CD4-positive, alpha-beta T cell treated with Interleukin-6 at 100 ng/mL for 8 hours (primary cell): Measurements from ENCODE around the gene IL22RA2.

Experiments used
- DNase-seq: peaks from one replicate; pipeline ENCODE4 v3.0.0-alpha.2; 2020; ENCODE audit warnings: mixed read lengths, low spot score

IL22RA2 gene

DNA sequence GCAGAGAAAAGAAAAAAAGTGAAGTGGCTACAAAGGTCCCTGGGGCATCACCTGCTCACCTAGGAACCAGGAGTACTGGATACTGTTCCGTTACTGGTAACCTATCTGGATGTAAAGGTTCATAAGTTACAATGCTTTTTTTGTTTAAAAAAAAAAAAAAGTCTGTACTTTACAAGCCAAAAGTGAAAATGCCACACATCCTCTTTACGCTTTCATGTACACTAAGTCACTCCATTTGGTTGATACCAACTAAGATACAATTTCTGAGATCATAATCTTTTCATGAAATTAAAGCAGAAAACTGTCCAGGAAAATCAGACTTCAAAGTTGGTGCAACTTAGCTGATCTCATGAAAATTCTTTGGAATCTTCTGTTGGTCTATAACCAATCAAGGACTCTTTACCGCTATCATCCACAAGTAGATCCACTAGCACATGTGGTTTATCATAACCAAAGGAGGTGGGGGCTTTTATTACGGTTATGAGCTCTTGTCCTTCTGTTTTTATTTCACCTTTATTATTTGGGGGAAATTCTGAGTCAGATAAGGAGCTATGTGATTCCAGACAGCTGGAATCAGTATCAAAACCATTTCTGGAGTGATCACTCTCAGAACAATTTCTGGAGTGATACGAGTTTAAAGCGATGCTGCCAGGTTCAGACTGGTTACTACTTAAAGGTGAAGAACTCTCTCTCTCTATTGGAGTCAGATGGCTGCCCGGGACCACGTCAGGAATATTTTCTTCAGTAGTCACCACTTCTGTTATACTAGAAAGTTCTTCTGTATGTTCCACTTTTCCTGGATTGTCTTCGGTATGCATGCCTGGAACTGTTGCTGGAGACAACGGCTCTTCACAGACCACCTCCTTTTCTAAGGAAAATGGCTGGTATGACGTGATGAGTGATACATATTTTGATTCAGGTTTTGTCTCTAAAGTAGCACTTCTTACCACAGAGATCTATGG is 24.5 kb upstream of the IL22RA2 start:
- DNase-seq = no peak

- DNase-seq = no peak
These were observed 20.0 kb upstream of the IL22RA2 start for GRCh38 chr6:137193256-137194070.

- no peak for DNase-seq
These were observed 19.4 kb upstream of the IL22RA2 start for GRCh38 chr6:137192821-137193220.

GRCh38 chr6:137191670-137192069 is 18.2 kb upstream of the IL22RA2 start:
- no peak for DNase-seq

- no peak for DNase-seq
These were observed 17.8 kb upstream of the IL22RA2 start for GRCh38 chr6:137191236-137191635.

GRCh38 chr6:137190583-137191094 is 17.2 kb upstream of the IL22RA2 start:
- DNase-seq = no peak

- no peak for DNase-seq
These were observed 15.4 kb upstream of the IL22RA2 start for GRCh38 chr6:137188855-137189254.

DNA sequence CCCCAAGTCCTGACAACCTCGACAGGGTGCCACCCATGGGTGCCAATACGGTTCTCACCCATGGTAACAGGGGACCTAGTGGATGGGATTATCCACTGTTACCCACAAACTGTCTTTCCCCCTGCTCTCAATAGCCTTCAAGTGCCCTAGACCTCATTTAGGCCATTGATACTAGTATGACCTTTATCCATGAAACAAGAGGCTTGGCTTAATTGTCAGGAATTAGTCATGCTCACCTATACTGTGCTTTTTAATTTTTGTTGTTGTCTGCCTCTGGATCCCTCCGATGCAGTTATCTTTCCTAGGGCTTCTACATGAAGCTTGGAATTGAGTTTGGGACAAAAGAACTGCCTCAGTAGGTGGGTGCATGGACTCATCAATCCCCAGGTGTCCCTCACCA is 11.8 kb upstream of the IL22RA2 start:
- no peak for DNase-seq

DNA sequence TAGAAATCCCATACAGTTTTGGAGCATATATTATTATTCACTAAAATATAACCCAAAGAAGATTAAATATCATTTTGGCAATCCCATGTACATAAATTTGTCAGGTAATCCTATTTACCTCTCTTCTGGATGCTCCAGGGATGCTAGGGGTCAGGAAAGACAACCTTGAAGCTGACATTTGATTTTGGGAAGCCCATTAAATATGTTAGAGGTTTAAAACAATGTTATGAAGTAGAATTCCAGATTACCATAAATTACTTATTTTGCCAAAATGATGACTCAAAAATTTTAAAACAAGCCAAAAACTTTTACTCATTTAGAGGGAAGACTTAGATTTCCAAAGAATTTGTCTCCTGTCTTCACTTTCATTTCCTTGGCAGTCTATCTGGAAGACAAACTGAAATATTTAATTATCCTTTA is 9.2 kb upstream of the IL22RA2 start:
- no peak for DNase-seq

- DNase-seq = no peak
These were observed 8.6 kb upstream of the IL22RA2 start for GRCh38 chr6:137181891-137182653.

GRCh38 chr6:137177611-137178010 is 4.2 kb upstream of the IL22RA2 start:
- DNase-seq = no peak

DNA sequence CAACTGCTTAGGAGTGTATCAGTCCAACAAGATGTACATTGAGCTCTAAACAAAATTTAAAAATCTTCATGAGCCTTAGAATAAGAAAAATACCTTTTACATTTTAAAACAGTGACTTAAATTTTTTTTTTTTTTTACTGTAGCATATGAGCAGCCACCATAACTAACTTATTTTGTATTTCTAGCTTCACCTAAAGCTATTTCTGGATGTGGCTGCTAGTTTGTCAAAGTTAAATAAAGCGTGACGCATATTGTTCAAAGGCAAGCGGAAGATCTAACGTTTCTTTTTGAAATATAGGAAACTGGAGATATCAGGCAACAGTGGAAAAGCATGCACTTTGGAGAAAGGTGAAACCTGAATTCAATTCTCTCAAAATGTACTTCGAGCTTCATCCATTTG is 3.3 kb upstream of the IL22RA2 start:
- no peak for DNase-seq

DNA sequence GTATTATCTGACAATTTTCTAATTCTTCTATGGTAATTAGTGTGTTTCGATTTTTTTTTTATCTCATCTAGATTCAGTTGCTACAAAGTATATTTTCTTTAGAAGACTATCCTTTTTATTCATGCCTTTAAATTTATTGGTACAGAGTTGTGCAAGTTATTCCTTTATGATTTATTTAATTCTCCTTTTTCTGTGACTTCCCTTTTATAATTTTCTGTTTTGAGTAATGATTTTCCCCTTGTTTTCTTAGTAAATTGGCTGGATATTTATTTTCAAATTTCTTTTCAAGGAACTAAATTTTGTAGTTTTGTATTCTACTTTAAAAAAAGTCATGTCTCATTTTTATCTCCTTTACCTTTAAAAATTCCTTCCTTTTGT is 2.4 kb upstream of the IL22RA2 start:
- DNase-seq = no peak

GRCh38 chr6:137175157-137175867 is 1.9 kb upstream of the IL22RA2 start:
- no peak for DNase-seq

- DNase-seq = no peak
These were observed 561 bp downstream of the IL22RA2 start for GRCh38 chr6:137172734-137173431.

DNA sequence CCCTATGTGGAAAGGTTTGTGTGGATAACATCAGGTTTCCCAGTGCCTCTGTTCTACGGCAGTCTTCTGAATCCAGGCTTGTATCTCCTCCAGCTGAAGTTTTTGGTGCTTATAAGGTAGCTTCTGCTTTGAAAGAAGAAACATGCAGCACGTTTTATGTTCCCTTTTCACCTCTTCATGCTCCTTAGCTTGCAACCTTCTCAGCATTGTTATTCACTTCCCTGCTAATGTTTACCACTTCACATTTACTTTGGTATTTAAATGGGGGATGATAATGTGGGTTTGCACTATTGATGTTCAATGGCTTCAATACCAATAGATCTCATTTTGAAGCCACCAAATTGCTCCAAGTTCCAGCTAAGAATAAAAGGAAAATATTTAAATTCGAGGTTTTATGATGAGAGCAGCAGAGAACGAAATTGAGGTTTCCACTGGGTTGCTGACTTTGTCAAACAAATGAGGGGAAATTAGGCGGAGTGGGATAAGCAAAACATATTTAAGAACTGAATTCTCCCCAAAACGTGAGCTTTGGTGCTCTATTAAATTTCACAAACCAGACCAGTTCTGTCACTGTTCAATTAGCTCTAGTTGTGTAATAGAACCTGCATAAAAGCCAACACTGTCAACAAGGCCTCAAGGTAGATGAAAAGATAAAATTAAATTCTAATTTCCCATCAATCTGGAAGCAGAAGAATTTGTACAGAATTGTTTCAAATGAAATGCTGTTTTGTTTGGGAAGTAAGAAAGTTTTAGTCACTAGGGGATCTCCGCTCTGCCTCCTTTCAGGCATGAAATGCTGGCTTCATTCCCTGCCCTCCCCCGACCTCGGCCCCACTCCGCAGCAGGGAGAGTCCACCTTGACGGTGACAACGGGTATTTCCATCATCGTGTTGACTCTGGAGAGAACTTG is 1.4 kb downstream of the IL22RA2 start:
- no peak for DNase-seq

DNA sequence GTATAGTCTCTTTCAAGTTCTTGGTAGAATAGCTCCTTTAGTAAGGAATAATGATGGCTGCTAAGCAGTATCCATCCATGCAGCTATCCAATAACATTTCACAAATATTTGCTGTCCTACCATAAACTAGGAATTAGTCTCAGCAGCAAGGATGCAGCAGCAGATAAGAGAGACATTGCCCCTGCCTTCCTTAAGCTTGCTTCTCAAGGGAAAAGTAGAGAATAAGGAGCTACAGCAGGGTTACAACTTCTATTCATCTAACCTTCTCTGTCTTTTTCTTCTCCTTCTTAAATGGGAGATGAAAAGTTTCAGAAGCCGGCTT is 2.4 kb downstream of the IL22RA2 start:
- no peak for DNase-seq

- DNase-seq = no peak
These were observed 3.0 kb downstream of the IL22RA2 start for GRCh38 chr6:137170266-137171052.
